ENCODE data around the gene SNTA1.
A peak's percentile ranks its signal among the peaks of the same experiment; 100 is the strongest.
"Not testable (repeated sequence)": the region's sequence is repeated elsewhere in the genome, so short reads cannot be mapped to it uniquely, and the experiment has no call there.

SNTA1 gene
- total RNA-seq, result 3.3 to 14.9 (median 3.9) reads per million in 3 experiments

GRCh38 chr20:33443512-33444239, at the start of gene SNTA1:
TSS of gene SNTA1 (minus strand) at chr20:33443763. CDS start at chr20:33443620, 143 bp downstream.
- DNase-seq, result peak; percentile 73

GRCh38 chr20:33490934-33491656, 47.5 kb upstream of the SNTA1 start:
- DNase-seq, result no peak

GRCh38 chr20:33490023-33490933, 46.7 kb upstream of the SNTA1 start, which contains the start of gene CBFA2T2:
TSS of gene CBFA2T2 (plus strand) at chr20:33490096. CDS start at chr20:33490268, 172 bp downstream.
- DNase-seq, result no peak

GRCh38 chr20:33489495-33490022, 46.0 kb upstream of the SNTA1 start:
- DNase-seq, result peak; percentile 98

GRCh38 chr20:33488661-33489494, 45.3 kb upstream of the SNTA1 start:
- DNase-seq, result not testable (repeated sequence)

GRCh38 chr20:33488201-33488600, 44.6 kb upstream of the SNTA1 start:
- DNase-seq, result no peak

- DNase-seq, result not testable (repeated sequence)
Observed at GRCh38 chr20:33483186-33483585, 39.6 kb upstream of the SNTA1 start.

- no peak for DNase-seq
Observed at GRCh38 chr20:33482581-33482980, 39.0 kb upstream of the SNTA1 start.

GRCh38 chr20:33481431-33481941, 37.9 kb upstream of the SNTA1 start:
- no peak for DNase-seq

GRCh38 chr20:33480048-33480447, 36.5 kb upstream of the SNTA1 start:
- no peak for DNase-seq

- no peak for DNase-seq
Observed at GRCh38 chr20:33477386-33478234, 34.0 kb upstream of the SNTA1 start.

- DNase-seq, result no peak
Observed at GRCh38 chr20:33475381-33476152, 32.0 kb upstream of the SNTA1 start.

GRCh38 chr20:33474963-33475362, 31.4 kb upstream of the SNTA1 start:
- no peak for DNase-seq

- no peak for DNase-seq
Observed at GRCh38 chr20:33474097-33474873, 30.7 kb upstream of the SNTA1 start.

- DNase-seq, result no peak
Observed at GRCh38 chr20:33472868-33473435, 29.4 kb upstream of the SNTA1 start.

- no peak for DNase-seq
Observed at GRCh38 chr20:33470866-33471265, 27.3 kb upstream of the SNTA1 start.

GRCh38 chr20:33470457-33470856, 26.9 kb upstream of the SNTA1 start:
- no peak for DNase-seq

- no peak for DNase-seq
Observed at GRCh38 chr20:33466303-33466646, 22.7 kb upstream of the SNTA1 start.
